NCI-H1105 (cell line): ENCODE data around the gene ASTL.
"Not testable (repeated sequence)": the region's sequence is repeated elsewhere in the genome, so short reads cannot be mapped to it uniquely, and the experiment has no call there.

Source experiments
- DNase-seq: peaks from one replicate; lab custom pipeline; 2025; lab: John Stamatoyannopoulos, UW

The ASTL gene

DNA sequence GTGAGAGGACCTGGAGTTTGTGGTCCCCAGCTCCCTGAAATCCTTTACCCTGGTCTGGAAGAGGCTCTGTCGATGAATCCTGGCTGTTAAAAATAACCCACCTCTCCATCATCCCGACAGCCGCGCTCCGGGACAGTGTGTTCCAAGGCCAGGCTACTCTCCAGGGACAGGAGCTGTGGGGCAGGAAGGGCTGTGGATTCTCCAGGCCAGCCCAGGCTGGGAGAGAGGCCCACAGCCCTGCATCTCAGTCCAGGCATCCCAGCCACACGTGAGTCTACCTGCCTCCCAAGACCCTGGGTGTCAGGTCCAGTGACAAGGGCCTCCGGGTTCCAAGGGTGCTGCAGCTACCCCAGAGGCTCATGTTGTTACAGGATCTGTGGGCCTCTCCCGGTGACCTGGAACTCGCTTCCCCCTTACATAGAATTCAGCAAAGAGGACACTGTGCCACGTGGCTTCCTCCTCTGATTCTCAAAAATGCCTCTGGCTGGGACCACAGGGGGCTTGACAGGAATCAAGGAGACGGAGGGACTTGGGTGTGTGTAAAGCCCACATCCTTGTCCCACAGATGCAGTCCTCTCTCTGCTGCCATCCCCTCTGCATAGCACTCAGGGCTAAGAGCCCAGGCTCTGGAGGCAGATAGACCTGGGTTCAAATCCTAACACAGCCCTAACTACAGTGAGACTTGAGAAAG is 39.3 kb downstream of the ASTL start:
- DNase-seq = no peak

DNA sequence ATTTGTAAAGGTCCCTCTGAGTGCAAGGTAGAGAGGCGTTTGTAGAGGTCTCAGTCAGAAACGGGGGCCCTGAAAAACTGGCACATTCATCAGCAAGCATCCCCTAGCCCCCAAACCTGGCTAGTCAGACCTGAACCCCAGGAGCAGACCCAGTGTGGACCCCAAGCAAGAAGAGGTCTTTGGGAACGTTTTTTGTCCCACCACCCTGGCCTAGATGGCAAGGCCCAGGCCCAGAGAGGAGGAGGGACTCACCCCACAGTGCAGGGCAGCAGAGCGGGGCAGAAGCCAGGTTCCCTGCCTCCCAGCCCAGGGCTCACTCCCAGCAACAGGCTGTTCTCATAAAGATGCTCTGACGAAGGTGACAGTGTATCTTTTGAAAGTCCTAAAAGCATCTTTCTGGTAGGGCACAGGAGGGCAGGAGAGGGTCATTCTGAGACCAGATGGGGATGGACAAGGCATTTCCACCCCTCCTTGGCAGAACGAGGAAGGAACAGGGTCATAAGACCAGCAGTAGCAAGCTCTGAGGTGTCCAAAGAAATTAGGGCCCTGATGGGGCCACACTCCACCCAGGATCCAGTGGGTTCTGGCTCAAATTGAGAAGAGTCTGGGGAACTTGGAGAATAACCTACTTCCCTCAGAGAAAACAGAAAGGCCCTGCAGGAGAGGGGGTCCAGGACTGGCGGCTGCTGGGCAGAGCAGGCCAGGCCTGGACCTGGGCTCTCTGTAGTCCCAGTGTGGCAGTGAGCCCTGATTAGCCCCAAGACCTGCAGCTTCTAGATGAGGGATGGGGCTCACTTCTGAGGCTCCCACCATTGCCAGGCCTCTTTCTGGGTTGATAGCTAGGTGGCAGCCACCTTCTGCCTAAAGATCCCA is 40.1 kb downstream of the ASTL start:
- no peak for DNase-seq

DNA sequence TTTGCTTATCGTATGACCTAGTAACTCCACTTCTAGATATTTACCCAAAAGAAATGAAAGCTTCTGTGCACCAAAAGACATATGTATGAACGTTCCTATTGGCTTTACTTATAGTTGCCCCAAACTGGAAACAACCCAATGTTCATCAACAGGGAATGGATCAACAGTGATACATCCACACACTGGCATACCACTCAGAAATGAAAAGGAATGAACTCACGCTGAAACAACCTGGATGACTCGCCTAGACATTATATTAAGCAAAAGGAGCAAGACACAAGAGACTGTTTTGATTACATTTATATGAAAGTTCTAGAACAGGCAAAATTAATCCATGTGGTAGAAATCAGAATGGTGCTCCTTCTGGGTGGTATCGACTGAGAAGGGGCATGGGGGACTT is 40.9 kb downstream of the ASTL start:
- DNase-seq = no peak

DNA sequence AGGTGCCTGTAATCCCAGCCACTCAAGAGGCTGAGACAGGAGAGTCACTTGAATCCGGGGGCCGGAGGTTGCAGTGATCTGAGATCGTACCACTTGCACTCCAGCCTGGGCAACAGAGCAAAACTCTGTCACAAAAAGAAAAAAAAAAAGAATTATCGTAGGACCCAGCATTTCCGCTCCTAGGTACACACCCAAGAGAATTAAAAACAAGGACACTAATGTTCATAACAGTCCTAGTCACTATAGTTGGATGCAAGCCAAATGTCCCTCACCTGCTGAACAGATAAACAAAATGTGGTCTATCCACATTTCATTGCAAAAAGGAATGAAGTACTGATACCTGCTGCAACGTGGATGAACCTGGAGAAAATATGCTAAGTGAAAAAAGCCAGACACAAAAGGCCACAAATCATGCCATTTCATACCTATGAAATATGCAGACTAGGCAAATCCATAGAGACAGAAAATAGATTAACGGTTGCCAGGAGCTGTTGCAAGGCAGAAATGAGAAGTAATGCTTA is 43.1 kb downstream of the ASTL start:
- peak; percentile 43 for DNase-seq

DNA sequence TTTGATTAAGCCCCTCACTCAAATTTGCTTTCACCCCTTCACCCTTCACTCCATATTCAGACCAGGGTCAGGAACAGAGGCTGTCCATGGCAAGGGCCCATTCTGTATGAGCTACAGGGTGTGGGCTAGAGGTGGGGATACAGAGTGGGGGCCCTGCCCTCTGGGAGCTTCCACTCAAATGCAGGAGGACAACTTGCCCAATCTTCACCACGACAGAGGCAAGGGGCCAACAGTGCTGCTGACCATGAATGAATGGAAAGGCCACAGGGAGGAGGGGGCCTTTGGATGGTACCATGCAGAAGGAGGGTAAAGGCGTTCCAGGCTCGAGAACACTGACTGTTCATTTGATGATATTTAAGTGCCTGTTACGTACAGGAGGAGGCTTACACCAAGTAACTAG is 44.8 kb downstream of the ASTL start:
- no peak for DNase-seq

DNA sequence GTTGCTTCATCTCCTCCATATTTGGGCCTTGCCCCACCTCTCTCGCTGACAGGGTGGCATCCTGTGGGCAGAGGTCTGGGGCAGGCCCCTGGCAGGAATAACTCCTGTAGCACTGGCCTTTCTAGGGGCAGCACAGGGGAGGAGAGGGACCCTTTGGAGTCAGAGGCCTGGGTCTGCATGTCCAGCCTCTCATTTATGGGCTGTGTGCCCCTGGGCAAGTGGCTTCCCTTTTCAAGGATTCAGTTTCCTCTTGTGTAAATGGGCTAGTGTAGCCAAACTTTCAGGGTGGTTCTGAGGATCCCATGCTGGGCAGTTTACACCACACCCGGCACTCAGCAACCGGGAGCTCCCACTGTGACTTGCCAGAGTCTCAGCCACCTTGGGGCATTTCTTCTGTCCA is 45.4 kb downstream of the ASTL start:
- DNase-seq = no peak

DNA sequence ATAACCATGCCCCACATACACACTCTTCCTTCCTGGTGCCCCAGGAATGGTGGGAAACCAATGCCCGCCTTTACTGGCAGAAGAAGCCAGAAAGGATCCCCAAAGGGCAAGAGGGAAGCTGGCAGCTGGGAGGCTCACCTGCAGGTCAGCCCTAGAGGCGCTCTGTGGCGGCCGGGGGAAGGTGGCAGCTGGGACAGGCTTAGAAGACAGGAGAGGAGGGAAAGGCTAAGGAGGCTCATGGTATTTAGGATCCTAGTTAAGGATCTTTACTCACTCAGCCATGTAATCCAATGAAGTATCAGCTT is 45.8 kb downstream of the ASTL start:
- DNase-seq = no peak

DNA sequence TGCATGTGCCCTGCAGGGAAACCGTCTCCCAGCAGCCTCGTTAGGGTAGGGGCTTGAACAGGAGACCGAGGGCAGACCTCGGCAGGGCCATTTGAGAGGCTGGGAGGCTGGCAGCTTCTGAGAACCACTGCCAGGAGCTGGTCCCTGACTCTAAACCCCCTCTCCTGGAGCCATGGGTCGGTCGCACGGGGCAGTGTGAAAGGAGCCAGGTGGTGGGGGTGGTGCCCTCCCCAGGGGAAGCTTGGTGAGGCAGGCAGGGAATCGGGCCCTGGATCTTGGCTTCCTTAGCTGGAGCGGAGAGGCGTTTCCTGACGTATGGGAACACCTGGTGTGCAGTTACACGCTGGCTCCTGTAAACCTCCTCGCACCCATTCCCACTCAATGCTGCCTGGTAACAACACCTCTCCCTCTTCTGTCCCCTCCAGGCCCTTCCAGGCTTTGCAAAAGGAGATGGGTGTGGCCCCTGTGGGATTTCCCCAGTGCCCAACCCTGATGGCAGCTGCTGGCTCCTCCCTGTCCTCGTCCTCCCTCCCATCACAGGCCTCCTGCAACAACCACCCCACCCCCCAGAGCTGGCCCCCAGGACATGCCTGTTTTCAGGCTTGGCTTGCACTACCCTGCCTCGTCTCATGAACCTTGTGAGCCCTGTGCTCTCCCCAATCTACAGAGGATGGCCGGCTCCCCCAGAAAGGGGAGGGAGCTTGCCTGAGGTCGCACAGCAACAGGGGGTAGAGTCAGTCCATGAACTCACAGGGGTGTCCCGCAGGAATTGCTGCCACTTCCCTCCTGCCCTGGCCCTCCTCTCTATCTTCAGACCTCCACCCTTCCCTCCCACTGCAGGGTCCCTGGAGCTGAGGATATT is 46.4 kb downstream of the ASTL start:
- no peak for DNase-seq

DNA sequence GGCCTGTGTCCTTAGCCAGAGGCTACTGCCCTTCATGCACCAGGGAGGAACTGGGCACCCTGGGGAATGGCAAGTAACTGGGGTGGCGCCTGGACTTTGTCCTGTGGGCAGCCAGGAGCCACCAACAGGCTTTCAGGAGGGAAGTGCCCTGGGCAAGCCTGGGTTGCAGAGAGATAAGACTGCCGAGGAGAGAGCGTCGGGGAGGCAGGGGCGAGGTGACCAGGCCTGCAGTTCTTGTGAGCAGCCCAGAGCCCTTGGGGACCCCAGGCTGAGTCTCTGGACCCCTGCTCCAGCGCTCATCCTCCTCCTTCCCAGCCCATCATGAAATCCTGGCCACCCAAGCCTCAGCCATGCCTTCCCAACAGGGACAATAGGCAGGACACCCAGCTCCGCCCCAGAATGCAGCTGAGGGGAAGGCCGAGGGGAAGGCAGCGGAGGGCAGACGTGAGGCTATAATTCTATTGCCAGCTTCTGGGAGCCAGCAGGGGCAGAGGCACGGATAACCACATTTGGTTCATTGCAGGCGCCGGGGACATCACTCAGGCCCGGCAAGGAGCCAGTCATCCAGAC is 47.1 kb downstream of the ASTL start:
- DNase-seq = no peak

DNA sequence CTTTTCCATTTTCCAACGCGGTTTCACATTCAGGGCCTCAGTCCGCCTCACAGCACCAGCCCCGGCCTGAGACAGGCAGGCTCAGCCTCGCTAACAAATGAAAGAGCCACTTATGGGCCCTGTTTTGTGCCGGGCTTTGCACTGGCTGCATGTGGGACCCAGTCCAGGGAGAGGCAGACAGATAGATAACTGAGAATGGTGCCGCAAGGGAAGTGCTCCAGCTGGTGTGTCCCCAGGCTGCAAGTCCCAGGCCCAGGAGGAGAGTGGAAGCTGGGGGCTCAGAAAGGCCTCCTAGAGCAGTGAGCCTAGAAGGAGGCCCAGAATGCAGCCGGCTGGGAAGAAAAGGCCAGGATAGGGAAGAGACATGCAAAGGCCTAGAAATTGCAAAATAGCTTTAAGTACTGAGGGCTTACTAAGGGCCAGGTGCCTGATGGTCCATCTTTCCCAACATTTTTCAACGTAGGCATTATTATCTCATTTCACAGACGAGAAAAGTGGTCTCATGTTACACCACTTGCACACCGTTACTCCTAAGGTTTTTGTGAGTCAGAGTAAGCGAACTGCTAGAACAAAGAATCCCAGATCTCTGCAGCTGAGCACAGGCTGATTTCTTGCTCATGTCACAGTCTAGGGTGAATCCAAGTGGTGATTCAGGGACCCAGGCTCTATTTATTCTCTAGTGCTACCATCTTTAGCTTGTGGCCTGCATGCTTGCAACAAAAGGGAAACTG is 47.9 kb downstream of the ASTL start:
- DNase-seq = no peak

DNA sequence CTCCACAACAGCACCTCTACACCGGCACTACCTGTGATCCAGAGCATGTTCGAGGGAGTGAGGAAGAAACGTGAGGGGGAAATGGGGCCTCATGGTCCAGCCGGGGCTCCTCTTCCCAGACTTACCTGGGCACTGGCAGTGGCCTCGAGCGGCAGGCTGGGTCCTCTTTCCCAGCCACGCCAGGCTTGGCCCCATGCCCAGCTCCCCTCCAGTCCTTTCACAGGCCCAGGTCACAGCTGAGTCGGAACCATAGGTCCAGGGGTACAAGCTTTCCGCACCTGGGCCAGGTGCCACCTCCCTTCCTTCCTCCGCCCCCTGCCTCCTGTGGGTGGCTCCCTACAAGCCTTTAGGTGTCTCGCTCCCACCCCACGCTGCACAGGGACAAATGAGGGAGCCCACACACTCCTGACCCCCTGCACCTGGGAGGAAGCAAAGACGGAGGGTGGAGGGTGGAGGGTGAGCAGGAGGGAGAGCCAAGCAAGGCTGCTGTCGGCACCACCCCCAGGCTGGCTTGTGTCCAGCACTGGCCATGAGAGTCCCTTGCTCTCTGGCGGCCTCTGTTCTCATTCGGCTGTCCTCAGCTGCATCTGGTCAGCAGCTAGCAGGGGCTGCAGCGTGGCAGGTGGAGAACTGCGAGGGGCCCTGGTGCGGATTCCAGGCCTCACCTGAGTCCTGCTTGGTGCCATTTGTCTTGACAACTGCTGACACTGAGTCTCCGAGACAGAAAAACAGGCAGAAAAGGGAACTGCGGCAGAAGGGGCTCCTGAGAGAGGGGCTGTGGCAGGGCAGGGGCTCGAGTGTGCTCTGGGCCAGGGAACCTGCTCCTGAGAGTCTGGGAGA is 48.7 kb downstream of the ASTL start:
- DNase-seq = no peak

DNA sequence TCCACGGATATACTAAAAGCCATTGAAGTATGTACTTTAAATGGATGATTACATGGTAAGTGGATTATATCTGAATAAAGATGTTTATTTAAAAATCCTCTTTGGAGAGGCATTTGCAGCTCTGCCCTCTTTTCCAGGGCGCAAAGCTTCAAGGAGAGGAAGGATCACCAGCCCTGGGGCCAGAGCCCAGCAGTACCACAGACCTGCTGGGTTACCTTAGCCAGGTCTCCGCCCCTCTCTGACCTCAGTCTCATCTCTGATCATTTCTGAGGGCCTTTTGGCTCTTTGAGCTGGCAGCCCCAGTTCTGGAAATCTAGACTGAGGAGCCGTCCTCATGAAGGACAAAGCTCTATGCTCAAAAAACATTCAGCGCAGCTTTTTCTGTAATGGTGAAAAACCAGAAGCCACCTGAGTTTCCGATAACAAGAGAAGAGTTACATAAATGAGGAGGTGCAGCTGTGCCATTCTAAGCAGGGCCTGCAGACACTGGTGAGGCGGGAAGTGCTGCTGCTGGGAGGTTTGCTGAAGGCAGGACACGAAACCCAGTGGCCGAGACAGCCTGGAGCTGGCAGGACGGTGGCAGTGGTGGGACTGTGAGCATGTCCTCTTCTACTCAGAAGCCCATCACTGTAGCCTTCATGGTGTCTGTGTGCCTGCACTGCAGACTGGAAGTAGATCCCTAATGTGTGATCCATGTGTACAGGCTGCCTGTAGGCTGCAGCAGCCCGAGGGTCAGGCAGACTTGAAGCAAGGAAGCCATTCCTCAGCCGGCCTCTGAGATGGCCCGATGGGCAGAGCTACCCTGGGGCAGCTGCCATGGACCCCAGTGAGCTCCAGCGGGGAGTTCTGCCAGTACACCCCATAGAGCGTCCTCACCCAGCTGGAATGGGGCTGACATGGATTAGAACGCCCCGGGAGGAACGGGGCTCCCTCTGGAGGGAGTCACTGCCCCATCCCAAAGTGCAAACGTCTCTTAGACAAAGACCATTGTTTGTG is 49.7 kb downstream of the ASTL start:
- no peak for DNase-seq

DNA sequence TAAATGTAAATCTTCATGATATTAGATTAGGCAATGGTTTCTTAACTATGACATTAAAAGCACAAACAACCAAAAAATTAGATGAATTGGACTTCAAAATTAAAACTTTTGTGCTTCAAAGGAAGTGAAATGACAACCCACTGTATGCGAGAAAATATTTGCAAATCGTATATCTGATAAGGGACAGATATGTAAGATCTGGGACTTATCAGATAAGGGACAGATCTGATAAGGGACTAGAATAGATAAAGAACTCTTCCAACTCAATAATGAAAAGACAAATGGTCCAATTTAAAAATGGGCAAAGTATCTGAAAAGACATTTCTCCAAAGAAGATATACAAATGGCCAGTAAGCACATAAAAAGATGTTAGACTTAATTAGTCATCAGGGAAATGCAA is 51.2 kb downstream of the ASTL start:
- DNase-seq = no peak

DNA sequence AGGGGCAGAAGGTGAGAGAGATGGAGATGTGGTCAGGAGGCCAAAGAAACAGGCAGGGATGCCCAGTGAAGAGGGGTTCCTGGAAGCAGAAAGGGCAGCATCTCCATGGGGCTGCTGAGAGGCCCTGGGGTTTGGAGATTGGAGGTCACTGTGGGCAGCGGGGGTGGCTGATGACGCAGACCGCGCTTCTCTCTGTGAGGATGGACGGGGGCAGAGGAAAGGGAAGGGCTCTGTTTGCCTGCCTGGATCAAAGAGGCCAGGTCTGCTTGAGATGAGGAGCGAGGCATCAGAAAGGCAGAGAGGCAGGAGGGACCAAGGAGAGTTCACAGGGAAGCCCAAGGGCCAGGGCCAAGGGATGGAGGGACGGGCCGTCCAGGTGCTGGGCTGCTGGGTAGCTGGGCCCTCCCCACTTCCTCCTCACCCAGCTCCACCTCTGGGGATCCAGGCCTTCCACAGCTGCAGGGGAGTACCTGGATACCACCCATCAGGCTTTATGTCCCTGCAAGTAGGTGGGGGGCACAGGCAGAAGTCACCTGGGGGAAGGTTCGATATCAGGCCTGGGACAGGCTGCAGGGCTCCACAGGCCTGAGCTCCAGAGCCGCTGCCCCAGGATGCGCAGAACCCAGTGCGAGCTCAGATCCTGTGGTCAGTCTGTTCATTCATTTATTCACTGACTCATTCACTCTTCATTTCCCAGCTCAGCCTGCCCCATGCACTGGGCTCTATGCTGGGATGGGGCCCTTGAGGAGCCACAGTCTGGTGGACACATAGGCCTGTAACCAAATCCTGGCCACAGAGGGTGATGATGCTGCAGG is 52.6 kb downstream of the ASTL start:
- DNase-seq = no peak

DNA sequence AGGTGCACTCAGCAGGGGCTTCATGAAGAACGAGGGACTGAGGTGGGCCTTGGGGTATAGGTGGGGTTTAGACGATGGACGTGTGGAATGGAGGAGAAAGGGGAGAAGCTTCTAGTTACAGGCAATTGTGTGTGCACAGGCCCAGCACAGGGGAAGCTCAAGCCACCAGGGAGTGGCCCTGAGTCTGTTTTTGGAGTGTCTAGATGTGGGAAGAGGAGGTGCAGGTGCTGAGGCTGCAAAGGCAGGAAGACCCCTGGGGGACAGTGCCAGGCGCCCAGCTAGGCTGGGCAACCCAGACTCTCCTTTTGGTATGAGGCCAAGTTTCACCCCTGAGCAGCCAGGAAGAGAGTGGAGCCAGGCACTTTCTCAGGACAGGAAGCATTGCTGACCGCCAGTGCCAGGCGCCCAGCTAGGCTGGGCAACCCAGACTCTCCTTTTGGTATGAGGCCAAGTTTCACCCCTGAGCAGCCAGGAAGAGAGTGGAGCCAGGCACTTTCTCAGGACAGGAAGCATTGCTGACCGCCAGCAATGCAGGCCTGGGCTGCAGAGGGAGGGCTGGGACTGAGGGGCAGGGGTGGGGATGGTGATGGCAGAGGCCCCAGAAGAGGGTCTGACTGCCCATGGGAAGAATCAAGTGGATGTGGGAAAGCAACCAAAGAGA is 53.3 kb downstream of the ASTL start:
- not testable (repeated sequence) for DNase-seq

DNA sequence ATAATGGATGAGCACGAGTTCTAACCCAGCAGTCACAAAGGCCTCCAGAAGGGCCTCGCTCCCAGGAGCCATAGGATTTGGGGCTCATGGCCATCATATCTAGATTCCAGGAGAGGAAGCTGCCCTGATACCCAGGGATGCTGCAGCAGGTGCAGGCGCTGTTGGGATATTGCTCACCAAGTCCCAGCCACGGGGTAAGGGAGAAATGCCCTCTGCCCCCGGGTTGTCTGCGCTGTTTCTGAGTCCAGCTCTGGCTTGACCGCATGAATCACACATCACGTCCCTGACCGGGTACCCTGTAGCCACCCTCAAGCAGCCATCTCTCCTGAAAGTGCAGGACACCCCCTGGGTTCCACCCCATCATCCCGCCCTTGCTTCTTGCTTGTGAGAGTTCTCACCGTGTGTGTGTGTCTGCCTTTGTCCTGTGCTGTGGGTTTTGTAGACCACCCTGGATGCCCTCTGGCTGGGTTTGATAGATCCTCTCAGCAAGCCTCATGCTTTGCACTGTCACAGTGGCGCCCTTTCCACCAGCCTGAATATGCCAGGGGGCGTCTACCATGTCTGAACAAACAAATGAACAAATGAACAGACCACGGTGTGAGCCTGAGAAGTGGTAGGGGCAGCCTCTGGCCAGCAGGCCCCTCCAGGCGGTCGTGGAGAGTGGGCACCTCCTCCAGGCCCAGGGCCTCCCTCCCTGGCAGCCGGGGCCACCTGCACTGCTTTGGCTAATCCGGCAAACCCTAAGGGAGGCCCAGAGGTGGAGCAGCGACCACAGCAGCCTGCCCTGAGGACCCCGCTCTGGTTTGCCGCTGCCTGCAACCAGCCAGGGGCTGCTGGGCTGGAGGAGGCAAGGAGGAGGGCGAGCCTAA is 54.1 kb downstream of the ASTL start:
- DNase-seq = no peak
